ENCODE measurements around the gene YBX1.

YBX1 gene

DNA sequence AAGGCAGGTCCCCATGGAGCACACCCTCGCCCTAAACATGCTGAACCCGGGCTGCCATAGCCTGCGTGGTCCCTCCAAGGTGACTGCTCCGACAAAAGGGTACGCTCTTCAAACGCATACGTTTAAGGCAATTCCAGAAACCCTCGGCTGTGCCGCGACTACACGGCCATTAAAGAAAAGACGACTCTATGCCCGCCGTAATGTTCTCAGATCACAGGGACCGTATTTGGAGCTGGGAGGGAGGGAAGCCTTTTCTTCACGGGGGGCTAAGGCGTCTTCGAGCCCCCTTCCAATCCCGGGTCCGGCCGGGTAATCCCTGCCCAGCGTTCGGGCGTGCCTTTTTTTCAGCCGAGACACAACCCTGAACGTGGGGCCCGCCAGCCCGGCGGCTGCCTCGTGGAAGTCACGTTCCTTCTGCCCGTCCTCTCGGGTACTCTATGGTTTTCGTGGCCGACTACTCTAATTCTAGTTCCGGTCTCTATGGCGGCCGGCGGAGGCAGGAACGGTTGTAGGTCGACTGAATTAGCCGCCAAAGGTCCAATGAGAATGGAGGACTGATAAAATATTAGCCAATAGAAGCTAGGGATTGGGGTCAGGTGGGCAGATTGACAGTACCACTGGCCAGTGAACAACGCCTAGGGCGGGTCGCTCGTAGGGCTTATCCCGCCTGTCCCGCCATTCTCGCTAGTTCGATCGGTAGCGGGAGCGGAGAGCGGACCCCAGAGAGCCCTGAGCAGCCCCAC is at the start of gene YBX1 (continued):
- no peak for TF ChIP-seq MZF1 (tag by site-specific recombination; IDR thresholded peaks at IDR 0.05; ENCODE audit: borderline replicate concordance)
- 0 out of 2 replicates have a peak, but pooled peaks have one; percentile 66 for TF ChIP-seq ZNF391 (tag by site-specific recombination; IDR thresholded peaks at IDR 0.05; ENCODE audit: borderline replicate concordance, low read depth)
- no peak for TF ChIP-seq ZNF48 (tag by site-specific recombination; IDR thresholded peaks at IDR 0.05)
- TF ChIP-seq, protein P1, sequence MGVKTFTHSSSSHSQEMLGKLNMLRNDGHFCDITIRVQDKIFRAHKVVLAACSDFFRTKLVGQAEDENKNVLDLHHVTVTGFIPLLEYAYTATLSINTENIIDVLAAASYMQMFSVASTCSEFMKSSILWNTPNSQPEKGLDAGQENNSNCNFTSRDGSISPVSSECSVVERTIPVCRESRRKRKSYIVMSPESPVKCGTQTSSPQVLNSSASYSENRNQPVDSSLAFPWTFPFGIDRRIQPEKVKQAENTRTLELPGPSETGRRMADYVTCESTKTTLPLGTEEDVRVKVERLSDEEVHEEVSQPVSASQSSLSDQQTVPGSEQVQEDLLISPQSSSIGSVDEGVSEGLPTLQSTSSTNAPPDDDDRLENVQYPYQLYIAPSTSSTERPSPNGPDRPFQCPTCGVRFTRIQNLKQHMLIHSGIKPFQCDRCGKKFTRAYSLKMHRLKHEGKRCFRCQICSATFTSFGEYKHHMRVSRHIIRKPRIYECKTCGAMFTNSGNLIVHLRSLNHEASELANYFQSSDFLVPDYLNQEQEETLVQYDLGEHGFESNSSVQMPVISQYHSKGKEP (tag by site-specific recombination; IDR thresholded peaks at IDR 0.05), result 0 out of 2 replicates have a peak, but pooled peaks have one; percentile 33
- peak; percentile 34; the same call in 1 of the 2 replicates for TF ChIP-seq KLF16 (tag by site-specific recombination; IDR thresholded peaks at IDR 0.05)
- no peak for TF ChIP-seq ZNF248 (tag by site-specific recombination; IDR thresholded peaks at IDR 0.05)
- TF ChIP-seq, protein P2, sequence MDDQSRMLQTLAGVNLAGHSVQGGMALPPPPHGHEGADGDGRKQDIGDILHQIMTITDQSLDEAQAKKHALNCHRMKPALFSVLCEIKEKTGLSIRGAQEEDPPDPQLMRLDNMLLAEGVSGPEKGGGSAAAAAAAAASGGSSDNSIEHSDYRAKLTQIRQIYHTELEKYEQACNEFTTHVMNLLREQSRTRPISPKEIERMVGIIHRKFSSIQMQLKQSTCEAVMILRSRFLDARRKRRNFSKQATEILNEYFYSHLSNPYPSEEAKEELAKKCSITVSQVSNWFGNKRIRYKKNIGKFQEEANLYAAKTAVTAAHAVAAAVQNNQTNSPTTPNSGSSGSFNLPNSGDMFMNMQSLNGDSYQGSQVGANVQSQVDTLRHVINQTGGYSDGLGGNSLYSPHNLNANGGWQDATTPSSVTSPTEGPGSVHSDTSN (CRISPR knock-in tag; IDR thresholded peaks at IDR 0.05), result peak; percentile 93
- TF ChIP-seq, protein P3, sequence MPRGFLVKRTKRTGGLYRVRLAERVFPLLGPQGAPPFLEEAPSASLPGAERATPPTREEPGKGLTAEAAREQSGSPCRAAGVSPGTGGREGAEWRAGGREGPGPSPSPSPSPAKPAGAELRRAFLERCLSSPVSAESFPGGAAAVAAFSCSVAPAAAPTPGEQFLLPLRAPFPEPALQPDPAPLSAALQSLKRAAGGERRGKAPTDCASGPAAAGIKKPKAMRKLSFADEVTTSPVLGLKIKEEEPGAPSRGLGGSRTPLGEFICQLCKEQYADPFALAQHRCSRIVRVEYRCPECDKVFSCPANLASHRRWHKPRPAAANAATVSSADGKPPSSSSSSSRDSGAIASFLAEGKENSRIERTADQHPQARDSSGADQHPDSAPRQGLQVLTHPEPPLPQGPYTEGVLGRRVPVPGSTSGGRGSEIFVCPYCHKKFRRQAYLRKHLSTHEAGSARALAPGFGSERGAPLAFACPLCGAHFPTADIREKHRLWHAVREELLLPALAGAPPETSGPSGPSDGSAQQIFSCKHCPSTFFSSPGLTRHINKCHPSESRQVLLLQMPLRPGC (tag by site-specific recombination; IDR thresholded peaks at IDR 0.05), result no peak
- no peak for TF ChIP-seq ZSCAN23 (tag by site-specific recombination; IDR thresholded peaks at IDR 0.05)
- no peak for TF ChIP-seq ZNF654 (tag by site-specific recombination; IDR thresholded peaks at IDR 0.05; ENCODE audit: low read depth)
- TF ChIP-seq ZNF837 (tag by site-specific recombination; IDR thresholded peaks at IDR 0.05), result no peak
- TF ChIP-seq ZNF514 (tag by site-specific recombination; IDR thresholded peaks at IDR 0.05), result no peak
- TF ChIP-seq SP2 (tag by site-specific recombination; IDR thresholded peaks at IDR 0.05), result peak; percentile 95
- TF ChIP-seq ZNF701 (tag by site-specific recombination; IDR thresholded peaks at IDR 0.05), result no peak
- no peak for TF ChIP-seq ZNF146 (tag by site-specific recombination; IDR thresholded peaks at IDR 0.05)
- TF ChIP-seq, protein P4, sequence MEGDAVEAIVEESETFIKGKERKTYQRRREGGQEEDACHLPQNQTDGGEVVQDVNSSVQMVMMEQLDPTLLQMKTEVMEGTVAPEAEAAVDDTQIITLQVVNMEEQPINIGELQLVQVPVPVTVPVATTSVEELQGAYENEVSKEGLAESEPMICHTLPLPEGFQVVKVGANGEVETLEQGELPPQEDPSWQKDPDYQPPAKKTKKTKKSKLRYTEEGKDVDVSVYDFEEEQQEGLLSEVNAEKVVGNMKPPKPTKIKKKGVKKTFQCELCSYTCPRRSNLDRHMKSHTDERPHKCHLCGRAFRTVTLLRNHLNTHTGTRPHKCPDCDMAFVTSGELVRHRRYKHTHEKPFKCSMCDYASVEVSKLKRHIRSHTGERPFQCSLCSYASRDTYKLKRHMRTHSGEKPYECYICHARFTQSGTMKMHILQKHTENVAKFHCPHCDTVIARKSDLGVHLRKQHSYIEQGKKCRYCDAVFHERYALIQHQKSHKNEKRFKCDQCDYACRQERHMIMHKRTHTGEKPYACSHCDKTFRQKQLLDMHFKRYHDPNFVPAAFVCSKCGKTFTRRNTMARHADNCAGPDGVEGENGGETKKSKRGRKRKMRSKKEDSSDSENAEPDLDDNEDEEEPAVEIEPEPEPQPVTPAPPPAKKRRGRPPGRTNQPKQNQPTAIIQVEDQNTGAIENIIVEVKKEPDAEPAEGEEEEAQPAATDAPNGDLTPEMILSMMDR (tag by site-specific recombination; IDR thresholded peaks at IDR 0.05), result no peak
- no peak for TF ChIP-seq ZNF174 (tag by site-specific recombination; IDR thresholded peaks at IDR 0.05)
- no peak; the same call in 1 of the 2 replicates for TF ChIP-seq GLIS1 (tag by site-specific recombination; IDR thresholded peaks at IDR 0.05)
- TF ChIP-seq KLF10 (tag by site-specific recombination; IDR thresholded peaks at IDR 0.05), result no peak
- TF ChIP-seq ZXDB (tag by site-specific recombination; IDR thresholded peaks at IDR 0.05), result peak; percentile 82
- TF ChIP-seq ZNF791 (tag by site-specific recombination; IDR thresholded peaks at IDR 0.05), result no peak
- no peak for TF ChIP-seq ZNF830 (tag by site-specific recombination; IDR thresholded peaks at IDR 0.05; ENCODE audit: low read depth)
- TF ChIP-seq ZSCAN16 (tag by site-specific recombination; IDR thresholded peaks at IDR 0.05), result no peak
- TF ChIP-seq IKZF3 (tag by site-specific recombination; IDR thresholded peaks at IDR 0.05), result no peak
- no peak for TF ChIP-seq TCF7L2 (IDR thresholded peaks at IDR 0.05; ENCODE audit: borderline replicate concordance, low read depth, low read length)
- TF ChIP-seq YY1 (tag by site-specific recombination; IDR thresholded peaks at IDR 0.05), result peak; percentile 85
- no peak for TF ChIP-seq ZNF544 (tag by site-specific recombination; IDR thresholded peaks at IDR 0.05)
- TF ChIP-seq KLF8 (tag by site-specific recombination; IDR thresholded peaks at IDR 0.05), result peak; percentile 44; the same call in 1 of the 2 replicates
- TF ChIP-seq, protein P5, sequence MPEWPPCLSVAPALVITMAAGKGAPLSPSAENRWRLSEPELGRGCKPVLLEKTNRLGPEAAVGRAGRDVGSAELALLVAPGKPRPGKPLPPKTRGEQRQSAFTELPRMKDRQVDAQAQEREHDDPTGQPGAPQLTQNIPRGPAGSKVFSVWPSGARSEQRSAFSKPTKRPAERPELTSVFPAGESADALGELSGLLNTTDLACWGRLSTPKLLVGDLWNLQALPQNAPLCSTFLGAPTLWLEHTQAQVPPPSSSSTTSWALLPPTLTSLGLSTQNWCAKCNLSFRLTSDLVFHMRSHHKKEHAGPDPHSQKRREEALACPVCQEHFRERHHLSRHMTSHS (tag by site-specific recombination; IDR thresholded peaks at IDR 0.05), result no peak
- TF ChIP-seq ZNF530 (tag by site-specific recombination; IDR thresholded peaks at IDR 0.05; ENCODE audit: low read depth), result no peak
- TF ChIP-seq ZBTB17 (tag by site-specific recombination; IDR thresholded peaks at IDR 0.05), result peak; percentile 74
- TF ChIP-seq ZNF777 (tag by site-specific recombination; IDR thresholded peaks at IDR 0.05; ENCODE audit: borderline replicate concordance), result peak; percentile 64; the same call in 1 of the 2 replicates

Data from HEK293 (cell line).